ENCODE measurements around the gene UBE2E2.

Gene UBE2E2

GRCh38 chr3:23640471-23641146 lies 437.5 kb downstream of the UBE2E2 start:
- no peak for DNase-seq
